Neural cell (in vitro differentiated cells): ENCODE data around the gene GP2.

Experiments used
- EP300 ChIP-seq: fragments of 450-650 bp; conservative IDR thresholded peaks from 2 replicates; pipeline ENCODE4 v1.6.1; 2014; ENCODE audit warnings: antibody characterized with exemption, mild to moderate bottlenecking, moderate library complexity; ENCODE audit not compliant: poor library complexity, severe bottlenecking
- EZH2 ChIP-seq: fragments of 200-600, 300-800 bp; shearing (Covaris generic), sonication (generic); IDR thresholded peaks from 2 replicates; pipeline ENCODE4 v1.6.1; 2014; ENCODE audit warnings: antibody characterized with exemption, low read length, borderline replicate concordance, mild to moderate bottlenecking; ENCODE audit not compliant: insufficient read depth, poor library complexity, severe bottlenecking
- MXI1 ChIP-seq: fragments of 450-650 bp; conservative IDR thresholded peaks from 2 replicates; pipeline ENCODE4 v1.6.1; 2014; ENCODE audit warnings: antibody characterized with exemption, mild to moderate bottlenecking; ENCODE audit not compliant: poor library complexity, severe bottlenecking
- POLR2AphosphoS5 ChIP-seq: IDR thresholded peaks from 2 replicates; pipeline ENCODE4 v1.6.1; 2012
- RAD21 ChIP-seq: fragments of 450-650 bp; conservative IDR thresholded peaks from 2 replicates; pipeline ENCODE4 v1.6.1; 2014; ENCODE audit warnings: antibody characterized with exemption, mild to moderate bottlenecking, moderate library complexity
- REST ChIP-seq: IDR thresholded peaks from 2 replicates; pipeline ENCODE4 v1.6.1; 2012; ENCODE audit warnings: borderline replicate concordance
- SMC3 ChIP-seq: fragments of 450-650 bp; conservative IDR thresholded peaks from 2 replicates; pipeline ENCODE4 v1.6.1; 2014; ENCODE audit warnings: antibody characterized with exemption, mild to moderate bottlenecking, moderate library complexity; ENCODE audit not compliant: poor library complexity
- TAF1 ChIP-seq: IDR thresholded peaks from 2 replicates; pipeline ENCODE4 v1.6.1; 2012; ENCODE audit warnings: low read depth
- TF ChIP-seq, protein P1 (sequence below): fragments of 450-650 bp; IDR thresholded peaks from 2 replicates; pipeline ENCODE4 v1.5.1; 2014; ENCODE audit warnings: antibody characterized with exemption, mild to moderate bottlenecking, moderate library complexity; ENCODE audit not compliant: poor library complexity, severe bottlenecking

- TF ChIP-seq RAD21: no peak
- no peak for TF ChIP-seq REST
- TF ChIP-seq, protein P1, sequence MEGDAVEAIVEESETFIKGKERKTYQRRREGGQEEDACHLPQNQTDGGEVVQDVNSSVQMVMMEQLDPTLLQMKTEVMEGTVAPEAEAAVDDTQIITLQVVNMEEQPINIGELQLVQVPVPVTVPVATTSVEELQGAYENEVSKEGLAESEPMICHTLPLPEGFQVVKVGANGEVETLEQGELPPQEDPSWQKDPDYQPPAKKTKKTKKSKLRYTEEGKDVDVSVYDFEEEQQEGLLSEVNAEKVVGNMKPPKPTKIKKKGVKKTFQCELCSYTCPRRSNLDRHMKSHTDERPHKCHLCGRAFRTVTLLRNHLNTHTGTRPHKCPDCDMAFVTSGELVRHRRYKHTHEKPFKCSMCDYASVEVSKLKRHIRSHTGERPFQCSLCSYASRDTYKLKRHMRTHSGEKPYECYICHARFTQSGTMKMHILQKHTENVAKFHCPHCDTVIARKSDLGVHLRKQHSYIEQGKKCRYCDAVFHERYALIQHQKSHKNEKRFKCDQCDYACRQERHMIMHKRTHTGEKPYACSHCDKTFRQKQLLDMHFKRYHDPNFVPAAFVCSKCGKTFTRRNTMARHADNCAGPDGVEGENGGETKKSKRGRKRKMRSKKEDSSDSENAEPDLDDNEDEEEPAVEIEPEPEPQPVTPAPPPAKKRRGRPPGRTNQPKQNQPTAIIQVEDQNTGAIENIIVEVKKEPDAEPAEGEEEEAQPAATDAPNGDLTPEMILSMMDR: no peak
- no peak for TF ChIP-seq EZH2
- no peak for TF ChIP-seq EP300
- TF ChIP-seq POLR2AphosphoS5: no peak
- TF ChIP-seq SMC3: no peak
- TF ChIP-seq TAF1: no peak
- no peak for TF ChIP-seq MXI1
Measured at GRCh38 chr16:20318006-20318405, 9.3 kb downstream of the GP2 start.
